Loucy (cell line): ENCODE results near the gene CEP131.

Experiments used
- CTCF ChIP-seq: fragments of 200-600 bp; sonication (generic); conservative IDR thresholded peaks from 2 replicates; pipeline ENCODE4 v1.5.1; 2014; ENCODE audit warnings: mild to moderate bottlenecking, antibody characterized with exemption, low read length
- EZH2phosphoT487 ChIP-seq: fragments of 200-600 bp; IDR thresholded peaks from 2 replicates; pipeline ENCODE4 v1.6.1; 2018; ENCODE audit warnings: antibody characterized with exemption, mild to moderate bottlenecking, moderate library complexity, borderline replicate concordance

GRCh38 chr17:81271226-81271625 is 48.5 kb upstream of the CEP131 start:
- TF ChIP-seq EZH2phosphoT487 (no peak), CTCF (no peak)
